Astrocyte (in vitro differentiated cells and primary cell): Measurements from ENCODE around the gene GBP2.

Experiments
- EZH2 ChIP-seq: IDR thresholded peaks from 2 replicates; pipeline ENCODE4 v1.6.1; 2012; ENCODE audit warnings: mild to moderate bottlenecking, low read length, inconsistent platforms; ENCODE audit not compliant: insufficient read depth
- TF ChIP-seq, protein P1 (sequence below): IDR thresholded peaks from 2 replicates; pipeline ENCODE4 v1.5.1; 2011; ENCODE audit warnings: low read depth, mild to moderate bottlenecking, inconsistent platforms, low read length, moderate library complexity; ENCODE audit not compliant: insufficient read depth

DNA sequence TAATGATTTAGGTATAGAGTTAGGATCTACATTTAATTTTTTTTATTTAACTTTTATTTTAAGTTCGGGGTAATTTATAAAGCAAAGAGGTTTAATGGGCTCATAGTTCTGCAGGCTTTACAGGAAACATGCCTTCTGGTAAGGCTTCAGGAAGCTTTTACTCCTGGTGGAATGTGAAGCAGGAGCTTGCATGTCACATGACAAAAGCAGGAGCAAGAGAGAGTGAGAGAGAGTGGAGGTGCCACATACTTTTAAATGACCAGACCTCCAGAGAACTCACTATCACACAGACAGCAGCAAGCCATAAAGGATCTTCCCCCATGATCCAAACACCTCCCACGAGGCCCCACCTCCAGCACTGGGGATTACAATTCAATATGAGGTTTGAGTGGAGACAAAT, 17.6 kb upstream of the GBP2 start:
- TF ChIP-seq, protein P1, sequence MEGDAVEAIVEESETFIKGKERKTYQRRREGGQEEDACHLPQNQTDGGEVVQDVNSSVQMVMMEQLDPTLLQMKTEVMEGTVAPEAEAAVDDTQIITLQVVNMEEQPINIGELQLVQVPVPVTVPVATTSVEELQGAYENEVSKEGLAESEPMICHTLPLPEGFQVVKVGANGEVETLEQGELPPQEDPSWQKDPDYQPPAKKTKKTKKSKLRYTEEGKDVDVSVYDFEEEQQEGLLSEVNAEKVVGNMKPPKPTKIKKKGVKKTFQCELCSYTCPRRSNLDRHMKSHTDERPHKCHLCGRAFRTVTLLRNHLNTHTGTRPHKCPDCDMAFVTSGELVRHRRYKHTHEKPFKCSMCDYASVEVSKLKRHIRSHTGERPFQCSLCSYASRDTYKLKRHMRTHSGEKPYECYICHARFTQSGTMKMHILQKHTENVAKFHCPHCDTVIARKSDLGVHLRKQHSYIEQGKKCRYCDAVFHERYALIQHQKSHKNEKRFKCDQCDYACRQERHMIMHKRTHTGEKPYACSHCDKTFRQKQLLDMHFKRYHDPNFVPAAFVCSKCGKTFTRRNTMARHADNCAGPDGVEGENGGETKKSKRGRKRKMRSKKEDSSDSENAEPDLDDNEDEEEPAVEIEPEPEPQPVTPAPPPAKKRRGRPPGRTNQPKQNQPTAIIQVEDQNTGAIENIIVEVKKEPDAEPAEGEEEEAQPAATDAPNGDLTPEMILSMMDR: no peak
- TF ChIP-seq EZH2: no peak
